ENCODE data around the gene CCDC40. TPM values are rescaled to one million over a fixed set of nuclear protein-coding genes. Genes with fewer than 3 reads are reported as not detected.
A peak's percentile ranks its signal among the peaks of the same experiment; 100 is the strongest.

Gene CCDC40
- total and polyA plus RNA-seq, 2 of the 13 experiments (the other 11 are each of a cell fraction or from before 2014, with no cell fraction given) = 4.1 to 5.5 TPM

DNA sequence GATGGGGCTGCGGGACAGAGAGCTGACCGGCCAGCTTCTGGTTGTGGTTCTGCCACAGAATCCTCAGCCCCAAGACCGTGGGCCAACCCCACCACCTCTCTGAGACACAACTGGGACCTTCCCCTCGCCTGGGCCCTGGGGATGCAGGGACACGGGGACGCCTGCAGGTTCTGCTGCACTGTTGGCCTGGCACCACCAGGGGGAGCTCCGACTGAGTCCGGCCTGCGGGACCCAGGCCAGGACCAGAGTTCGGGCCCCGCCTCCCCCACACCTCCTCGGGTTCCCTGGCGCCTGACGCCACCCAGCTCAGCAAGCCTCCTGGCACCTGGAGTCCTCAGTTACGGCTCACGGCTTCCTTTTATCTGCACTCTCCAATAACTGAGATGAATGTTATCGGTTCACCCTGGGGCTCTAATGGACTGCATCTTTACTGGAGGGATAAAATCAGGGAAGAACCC is 28.0 kb upstream of the CCDC40 start (continued):
- TF ChIP-seq MTA3 (CRISPR knock-in tag; IDR thresholded peaks at IDR 0.05) (no peak), ZNF44 (CRISPR knock-in tag; IDR thresholded peaks at IDR 0.05) (0 out of 2 replicates have a peak, but pooled peaks have one; percentile 51), ZNF34 (CRISPR knock-in tag; IDR thresholded peaks at IDR 0.05; ENCODE audit: borderline replicate concordance) (no peak), FOXA3 (CRISPR knock-in tag; IDR thresholded peaks at IDR 0.05) (peak; percentile 64; the same call in 1 of the 2 replicates), SRSF1 (optimal IDR thresholded peaks at IDR 0.05; ENCODE audit: low read depth, low read length) (no peak), NFE2L1 (CRISPR knock-in tag; IDR thresholded peaks at IDR 0.05; ENCODE audit: borderline replicate concordance) (no peak), FOXP1 (IDR thresholded peaks at IDR 0.05) (no peak), FOXP1 (CRISPR knock-in tag; IDR thresholded peaks at IDR 0.05) (no peak), ZNF790 (CRISPR knock-in tag; IDR thresholded peaks at IDR 0.05; ENCODE audit: borderline replicate concordance) (no peak), ZFP36L1 (CRISPR knock-in tag; IDR thresholded peaks at IDR 0.05) (no peak), PAWR (CRISPR knock-in tag; IDR thresholded peaks at IDR 0.05; ENCODE audit: borderline replicate concordance) (no peak), HES4 (CRISPR knock-in tag; IDR thresholded peaks at IDR 0.05; ENCODE audit: borderline replicate concordance) (no peak), CENPX (CRISPR knock-in tag; IDR thresholded peaks at IDR 0.05) (no peak), TBL1XR1 (IDR thresholded peaks at IDR 0.05; ENCODE audit: borderline replicate concordance, low read length, partially characterized antibody) (no peak)
- TF ChIP-seq, protein P1, sequence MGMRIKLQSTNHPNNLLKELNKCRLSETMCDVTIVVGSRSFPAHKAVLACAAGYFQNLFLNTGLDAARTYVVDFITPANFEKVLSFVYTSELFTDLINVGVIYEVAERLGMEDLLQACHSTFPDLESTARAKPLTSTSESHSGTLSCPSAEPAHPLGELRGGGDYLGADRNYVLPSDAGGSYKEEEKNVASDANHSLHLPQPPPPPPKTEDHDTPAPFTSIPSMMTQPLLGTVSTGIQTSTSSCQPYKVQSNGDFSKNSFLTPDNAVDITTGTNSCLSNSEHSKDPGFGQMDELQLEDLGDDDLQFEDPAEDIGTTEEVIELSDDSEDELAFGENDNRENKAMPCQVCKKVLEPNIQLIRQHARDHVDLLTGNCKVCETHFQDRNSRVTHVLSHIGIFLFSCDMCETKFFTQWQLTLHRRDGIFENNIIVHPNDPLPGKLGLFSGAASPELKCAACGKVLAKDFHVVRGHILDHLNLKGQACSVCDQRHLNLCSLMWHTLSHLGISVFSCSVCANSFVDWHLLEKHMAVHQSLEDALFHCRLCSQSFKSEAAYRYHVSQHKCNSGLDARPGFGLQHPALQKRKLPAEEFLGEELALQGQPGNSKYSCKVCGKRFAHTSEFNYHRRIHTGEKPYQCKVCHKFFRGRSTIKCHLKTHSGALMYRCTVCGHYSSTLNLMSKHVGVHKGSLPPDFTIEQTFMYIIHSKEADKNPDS (CRISPR knock-in tag; IDR thresholded peaks at IDR 0.05) = peak; percentile 19; the same call in 1 of the 2 replicates
- TF ChIP-seq, protein P2, sequence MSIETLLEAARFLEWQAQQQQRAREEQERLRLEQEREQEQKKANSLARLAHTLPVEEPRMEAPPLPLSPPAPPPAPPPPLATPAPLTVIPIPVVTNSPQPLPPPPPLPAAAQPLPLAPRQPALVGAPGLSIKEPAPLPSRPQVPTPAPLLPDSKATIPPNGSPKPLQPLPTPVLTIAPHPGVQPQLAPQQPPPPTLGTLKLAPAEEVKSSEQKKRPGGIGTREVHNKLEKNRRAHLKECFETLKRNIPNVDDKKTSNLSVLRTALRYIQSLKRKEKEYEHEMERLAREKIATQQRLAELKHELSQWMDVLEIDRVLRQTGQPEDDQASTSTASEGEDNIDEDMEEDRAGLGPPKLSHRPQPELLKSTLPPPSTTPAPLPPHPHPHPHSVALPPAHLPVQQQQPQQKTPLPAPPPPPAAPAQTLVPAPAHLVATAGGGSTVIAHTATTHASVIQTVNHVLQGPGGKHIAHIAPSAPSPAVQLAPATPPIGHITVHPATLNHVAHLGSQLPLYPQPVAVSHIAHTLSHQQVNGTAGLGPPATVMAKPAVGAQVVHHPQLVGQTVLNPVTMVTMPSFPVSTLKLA (IDR thresholded peaks at IDR 0.05) = no peak
- TF ChIP-seq, protein P3, sequence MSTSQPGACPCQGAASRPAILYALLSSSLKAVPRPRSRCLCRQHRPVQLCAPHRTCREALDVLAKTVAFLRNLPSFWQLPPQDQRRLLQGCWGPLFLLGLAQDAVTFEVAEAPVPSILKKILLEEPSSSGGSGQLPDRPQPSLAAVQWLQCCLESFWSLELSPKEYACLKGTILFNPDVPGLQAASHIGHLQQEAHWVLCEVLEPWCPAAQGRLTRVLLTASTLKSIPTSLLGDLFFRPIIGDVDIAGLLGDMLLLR (CRISPR knock-in tag; IDR thresholded peaks at IDR 0.05) = no peak
- TF ChIP-seq, protein P4, sequence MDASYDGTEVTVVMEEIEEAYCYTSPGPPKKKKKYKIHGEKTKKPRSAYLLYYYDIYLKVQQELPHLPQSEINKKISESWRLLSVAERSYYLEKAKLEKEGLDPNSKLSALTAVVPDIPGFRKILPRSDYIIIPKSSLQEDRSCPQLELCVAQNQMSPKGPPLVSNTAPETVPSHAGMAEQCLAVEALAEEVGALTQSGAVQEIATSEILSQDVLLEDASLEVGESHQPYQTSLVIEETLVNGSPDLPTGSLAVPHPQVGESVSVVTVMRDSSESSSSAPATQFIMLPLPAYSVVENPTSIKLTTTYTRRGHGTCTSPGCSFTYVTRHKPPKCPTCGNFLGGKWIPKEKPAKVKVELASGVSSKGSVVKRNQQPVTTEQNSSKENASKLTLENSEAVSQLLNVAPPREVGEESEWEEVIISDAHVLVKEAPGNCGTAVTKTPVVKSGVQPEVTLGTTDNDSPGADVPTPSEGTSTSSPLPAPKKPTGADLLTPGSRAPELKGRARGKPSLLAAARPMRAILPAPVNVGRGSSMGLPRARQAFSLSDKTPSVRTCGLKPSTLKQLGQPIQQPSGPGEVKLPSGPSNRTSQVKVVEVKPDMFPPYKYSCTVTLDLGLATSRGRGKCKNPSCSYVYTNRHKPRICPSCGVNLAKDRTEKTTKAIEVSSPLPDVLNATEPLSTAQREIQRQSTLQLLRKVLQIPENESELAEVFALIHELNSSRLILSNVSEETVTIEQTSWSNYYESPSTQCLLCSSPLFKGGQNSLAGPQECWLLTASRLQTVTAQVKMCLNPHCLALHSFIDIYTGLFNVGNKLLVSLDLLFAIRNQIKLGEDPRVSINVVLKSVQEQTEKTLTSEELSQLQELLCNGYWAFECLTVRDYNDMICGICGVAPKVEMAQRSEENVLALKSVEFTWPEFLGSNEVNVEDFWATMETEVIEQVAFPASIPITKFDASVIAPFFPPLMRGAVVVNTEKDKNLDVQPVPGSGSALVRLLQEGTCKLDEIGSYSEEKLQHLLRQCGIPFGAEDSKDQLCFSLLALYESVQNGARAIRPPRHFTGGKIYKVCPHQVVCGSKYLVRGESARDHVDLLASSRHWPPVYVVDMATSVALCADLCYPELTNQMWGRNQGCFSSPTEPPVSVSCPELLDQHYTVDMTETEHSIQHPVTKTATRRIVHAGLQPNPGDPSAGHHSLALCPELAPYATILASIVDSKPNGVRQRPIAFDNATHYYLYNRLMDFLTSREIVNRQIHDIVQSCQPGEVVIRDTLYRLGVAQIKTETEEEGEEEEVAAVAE (CRISPR knock-in tag; IDR thresholded peaks at IDR 0.05; ENCODE audit: borderline replicate concordance) = no peak
- TF ChIP-seq, protein P5, sequence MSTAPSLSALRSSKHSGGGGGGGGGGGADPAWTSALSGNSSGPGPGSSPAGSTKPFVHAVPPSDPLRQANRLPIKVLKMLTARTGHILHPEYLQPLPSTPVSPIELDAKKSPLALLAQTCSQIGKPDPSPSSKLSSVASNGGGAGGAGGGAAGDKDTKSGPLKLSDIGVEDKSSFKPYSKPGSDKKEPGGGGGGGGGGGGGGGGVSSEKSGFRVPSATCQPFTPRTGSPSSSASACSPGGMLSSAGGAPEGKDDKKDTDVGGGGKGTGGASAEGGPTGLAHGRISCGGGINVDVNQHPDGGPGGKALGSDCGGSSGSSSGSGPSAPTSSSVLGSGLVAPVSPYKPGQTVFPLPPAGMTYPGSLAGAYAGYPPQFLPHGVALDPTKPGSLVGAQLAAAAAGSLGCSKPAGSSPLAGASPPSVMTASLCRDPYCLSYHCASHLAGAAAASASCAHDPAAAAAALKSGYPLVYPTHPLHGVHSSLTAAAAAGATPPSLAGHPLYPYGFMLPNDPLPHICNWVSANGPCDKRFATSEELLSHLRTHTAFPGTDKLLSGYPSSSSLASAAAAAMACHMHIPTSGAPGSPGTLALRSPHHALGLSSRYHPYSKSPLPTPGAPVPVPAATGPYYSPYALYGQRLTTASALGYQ (CRISPR knock-in tag; IDR thresholded peaks at IDR 0.05) = no peak
